IPS-18c (cell line): ENCODE results near the gene TAF11L3.
"Not testable (repeated sequence)": the region's sequence is repeated elsewhere in the genome, so short reads cannot be mapped to it uniquely, and the experiment has no call there.

ENCODE experiments used
- H3K4me3 ChIP-seq: 2 replicates; pipeline ENCODE4 v1.7.0; 2013; ENCODE audit warnings: low read depth, mild to moderate bottlenecking, low read length, moderate library complexity; ENCODE audit not compliant: insufficient read depth
- H3K9me3 ChIP-seq: one replicate; pipeline ENCODE4 v1.6.1; 2013; ENCODE audit warnings: mild to moderate bottlenecking, low read length, moderate library complexity; ENCODE audit not compliant: control insufficient read depth, insufficient read depth

Gene TAF11L3

DNA sequence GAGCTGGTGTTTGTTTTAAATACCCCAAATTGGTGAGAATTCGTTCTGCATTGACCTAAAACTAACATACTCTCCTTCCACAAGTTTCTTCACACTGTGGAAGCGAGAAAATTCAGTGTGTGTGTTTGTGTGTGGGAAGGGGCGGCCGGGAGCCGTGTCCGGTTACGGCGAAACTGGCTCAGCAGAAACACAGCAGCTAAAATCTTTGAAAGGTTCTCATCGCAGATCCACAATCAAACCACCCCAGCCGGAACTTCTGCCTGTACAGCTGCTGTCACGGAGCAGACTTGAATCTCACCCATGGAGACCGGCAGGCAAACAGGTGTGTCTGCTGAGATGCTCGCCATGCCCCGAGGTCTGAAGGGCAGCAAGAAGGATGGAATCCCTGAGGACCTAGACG is at the start of gene TAF11L3:
TSS of gene TAF11L3 (plus strand) at position 301 of the 400 bp plus-strand sequence.
- not testable (repeated sequence) for H3K9me3 ChIP-seq

DNA sequence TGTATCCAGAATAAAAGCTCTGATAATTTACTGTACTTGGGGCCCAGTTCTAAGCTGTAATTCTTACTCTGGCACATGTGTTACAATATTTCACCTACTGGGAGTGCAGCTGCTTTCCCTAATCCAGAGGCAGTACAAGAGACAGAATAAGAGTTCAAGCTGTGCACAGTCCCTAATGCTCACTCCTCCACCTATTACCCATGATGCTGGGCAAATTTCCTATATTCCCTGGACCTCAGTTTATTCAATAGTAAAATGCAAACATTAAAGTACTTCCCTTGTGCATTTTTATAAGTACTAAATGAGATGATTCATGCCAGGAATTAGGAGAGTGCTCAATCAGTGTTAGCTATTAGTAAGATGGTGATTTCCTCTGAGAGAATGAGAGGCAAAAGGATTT is 48.1 kb upstream of the TAF11L3 start:
- no peak overlapping the region for H3K4me3 ChIP-seq

More for the DNA sequence above, at the start of gene TAF11L3:
- not testable (repeated sequence) for H3K4me3 ChIP-seq

DNA sequence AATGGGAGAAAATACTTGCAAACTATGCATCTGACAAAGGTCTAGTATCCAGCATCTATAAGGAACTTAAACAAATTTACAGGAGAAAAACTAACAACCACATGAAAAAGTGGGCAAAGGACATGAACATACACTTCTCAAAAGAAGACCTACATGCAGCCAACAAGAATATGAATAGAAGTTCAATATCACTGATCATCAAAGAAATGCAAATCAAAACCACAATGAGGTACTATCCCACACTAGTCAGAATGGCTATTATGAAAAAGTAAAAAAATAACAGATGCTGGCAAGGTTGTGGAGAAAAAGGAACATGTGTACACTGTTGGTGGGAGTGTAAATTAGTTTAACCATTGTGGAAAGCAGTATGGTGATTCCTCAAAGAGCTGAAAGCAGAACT is 43.1 kb upstream of the TAF11L3 start:
- H3K4me3 ChIP-seq, H3K9me3 ChIP-seq: not testable (repeated sequence)

More for the DNA sequence above, 48.1 kb upstream of the TAF11L3 start:
- no peaks in the 10 kb centered on the region for H3K9me3 ChIP-seq

DNA sequence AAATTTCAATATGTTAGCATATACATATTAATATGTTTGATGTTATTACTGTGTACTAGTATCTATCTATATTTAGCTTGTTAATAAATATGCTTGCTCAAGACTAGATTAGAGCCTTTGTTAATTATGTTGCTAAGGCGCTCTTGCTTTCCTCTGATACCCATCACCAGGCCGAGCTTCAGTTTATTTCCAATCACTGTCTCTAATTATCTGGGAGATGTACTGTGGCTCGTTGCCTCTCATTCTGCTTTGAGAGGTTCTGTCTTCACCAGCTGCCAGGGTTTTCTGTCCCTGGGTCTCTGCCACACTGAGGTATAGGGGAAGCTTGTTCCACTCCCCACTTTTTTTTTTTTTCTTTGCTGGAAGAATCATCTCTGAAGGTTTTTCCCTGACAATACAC is 41.1 kb upstream of the TAF11L3 start:
- no peak overlapping the region for H3K4me3 ChIP-seq
- H3K9me3 ChIP-seq = no peaks in the 10 kb centered on the region

DNA sequence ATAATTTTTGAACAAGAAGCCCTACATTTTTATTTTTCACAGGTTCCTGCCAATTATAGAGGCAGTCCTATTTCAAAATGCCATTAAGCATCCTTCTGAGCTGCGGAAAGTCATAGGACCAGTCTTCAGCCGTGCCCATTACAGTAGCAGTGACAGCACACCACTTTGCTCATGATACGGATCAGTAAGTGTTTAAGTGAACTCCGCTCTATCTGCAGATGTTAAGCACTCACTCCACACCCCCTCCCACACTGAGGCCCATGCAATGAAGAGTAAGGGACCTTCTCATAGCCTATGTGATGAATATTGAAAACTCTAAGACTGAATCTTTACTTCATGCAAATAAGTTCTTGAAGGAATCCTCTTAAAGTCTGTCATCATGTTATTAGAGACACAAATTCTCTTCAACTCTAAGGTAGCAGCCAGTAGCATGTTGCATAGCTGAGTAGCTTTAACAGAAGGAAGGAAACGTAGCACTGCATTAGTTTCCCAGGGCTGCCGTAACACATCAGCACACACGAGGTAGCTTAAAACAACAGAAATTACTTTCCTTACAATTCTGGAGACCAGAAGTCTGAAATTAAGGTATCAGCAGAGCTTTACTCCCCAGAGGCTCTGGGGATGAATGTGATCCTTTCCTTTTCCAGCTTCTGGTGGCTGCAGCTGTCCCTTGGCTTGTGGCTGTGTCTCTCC is 40.4 kb upstream of the TAF11L3 start:
- H3K4me3 ChIP-seq = no peak overlapping the region
- no peaks in the 10 kb centered on the region for H3K9me3 ChIP-seq

DNA sequence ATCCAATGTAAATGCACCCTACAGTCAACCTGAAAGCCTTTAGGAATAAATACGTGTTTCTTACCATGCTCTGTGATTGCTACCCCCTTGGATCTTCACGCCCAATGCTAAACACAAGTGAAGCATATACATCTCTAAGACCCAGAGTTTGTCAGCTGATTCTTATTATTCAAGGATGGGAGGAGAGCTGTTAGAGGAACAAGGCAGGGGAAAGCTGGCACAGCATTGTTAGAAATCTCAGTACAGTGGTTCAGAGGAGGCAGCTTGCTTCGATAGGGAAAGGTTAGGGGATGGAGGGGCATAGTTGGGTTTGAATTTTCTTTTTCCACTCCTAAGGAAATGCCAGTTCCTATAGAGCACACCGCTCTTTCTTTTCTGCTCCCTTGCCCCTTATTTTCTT is 36.8 kb upstream of the TAF11L3 start:
- Histone ChIP-seq H3K9me3 (no peaks in the 10 kb centered on the region), H3K4me3 (no peak overlapping the region)

DNA sequence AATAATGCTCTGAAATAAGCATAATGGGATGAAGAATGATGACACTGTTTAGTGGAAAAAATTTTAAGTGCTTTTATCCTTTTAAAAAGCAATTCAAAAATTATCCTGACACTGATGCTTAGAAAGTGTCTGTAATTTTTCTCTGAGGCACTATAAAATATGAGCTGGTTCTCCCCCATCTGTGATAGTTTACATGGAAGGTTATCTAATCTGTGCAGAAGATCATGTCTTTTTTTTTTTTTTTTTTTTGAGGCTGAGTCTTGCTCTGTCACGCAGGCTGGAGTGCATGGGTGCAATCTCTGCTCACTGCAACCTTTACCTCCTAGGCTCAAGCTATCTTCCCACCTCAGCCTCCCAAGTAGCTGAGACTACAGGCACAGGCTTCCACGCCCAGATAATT is 35.4 kb upstream of the TAF11L3 start:
- no peaks in the 10 kb centered on the region for H3K9me3 ChIP-seq
- H3K4me3 ChIP-seq = no peak overlapping the region

DNA sequence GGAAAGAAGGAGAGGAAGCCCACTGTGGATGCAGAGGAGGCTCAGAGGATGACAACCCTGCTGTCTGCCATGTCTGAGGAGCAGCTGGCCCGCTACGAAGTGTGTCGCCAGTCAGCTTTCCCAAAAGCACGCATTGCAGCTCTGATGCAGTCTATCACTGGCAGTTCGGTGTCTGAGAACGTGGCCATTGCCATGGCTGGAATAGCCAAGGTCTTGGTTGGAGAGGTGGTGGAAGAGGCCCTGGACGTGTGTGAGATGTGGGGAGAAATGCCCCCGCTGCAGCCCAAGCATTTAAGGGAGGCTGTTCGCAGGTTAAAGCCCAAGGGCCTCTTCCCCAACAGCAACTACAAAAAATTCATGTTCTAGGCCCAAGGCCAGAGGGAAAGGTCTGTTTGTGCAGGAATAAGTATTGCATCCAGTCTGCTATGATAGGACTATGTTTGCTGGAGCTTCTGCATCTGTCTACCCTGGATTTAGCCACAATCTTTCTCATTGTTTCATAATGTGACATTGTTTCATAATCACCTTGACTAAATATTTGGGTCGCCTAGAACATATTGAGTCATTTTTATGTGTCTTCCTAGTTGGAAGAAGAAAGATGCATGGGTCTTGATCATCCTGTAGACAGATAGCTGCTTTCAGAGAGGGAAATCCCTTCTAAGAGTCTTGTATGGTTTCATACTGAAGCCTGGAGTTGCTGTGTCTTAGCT is 31.5 kb upstream of the TAF11L3 start:
- H3K9me3 ChIP-seq, H3K4me3 ChIP-seq: not testable (repeated sequence)

DNA sequence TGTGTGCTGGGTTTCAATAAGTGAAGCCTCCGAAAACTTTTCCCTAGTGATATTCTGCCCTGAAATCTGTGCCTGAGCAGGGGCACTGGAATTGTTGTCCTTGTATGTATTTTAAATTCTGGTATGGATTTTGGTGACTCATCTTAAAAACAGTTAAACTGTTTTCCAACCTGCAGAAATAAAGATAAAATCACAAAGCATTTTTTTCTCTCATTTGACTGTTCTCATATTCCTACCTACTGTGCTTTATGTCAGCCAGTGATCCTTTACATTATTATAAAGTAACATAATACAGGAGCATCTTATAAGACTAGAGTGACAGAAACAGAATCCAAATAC is 31.0 kb upstream of the TAF11L3 start:
- H3K4me3 ChIP-seq = no peak overlapping the region
- no peaks in the 10 kb centered on the region for H3K9me3 ChIP-seq

DNA sequence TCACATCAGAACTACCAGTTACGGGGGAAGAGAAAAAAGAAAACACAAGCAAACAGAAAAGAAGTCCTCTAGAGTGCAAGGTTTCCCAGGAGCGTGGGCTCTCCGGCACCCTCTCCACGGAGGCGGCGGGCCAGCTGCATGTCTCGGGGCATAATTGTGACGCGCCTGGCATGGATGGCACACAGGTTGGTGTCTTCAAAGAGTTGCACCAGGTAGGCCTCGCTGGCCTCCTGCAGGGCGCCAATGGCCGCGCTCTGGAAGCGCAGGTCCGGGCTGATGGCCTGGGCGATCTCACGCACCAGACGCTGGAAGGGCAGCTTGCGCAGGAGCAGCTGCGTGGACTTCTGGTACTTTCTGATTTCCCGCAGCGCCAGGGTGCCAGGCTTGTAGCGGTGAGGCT is 26.9 kb upstream of the TAF11L3 start:
- H3K4me3 ChIP-seq, H3K9me3 ChIP-seq: not testable (repeated sequence)

DNA sequence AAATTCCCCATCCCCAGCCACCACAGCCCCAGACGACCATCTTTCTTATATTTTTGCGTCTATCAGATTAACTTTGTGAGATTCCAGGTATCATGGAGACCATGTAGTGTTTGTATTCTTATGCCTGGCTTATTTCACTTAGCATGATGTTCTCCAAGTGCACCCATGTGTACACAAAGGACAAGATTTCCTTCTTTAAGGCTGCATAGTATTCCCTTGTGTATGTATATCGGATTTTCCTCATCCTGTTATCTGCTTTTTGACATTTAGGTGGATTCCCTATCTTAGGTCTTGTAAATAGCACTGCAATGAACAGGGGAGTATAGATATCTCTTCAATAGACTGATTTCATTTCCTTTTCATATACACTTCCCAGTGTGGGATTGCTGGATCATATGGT is 25.4 kb upstream of the TAF11L3 start:
- H3K9me3 ChIP-seq = no peaks in the 10 kb centered on the region
- no peak overlapping the region for H3K4me3 ChIP-seq

DNA sequence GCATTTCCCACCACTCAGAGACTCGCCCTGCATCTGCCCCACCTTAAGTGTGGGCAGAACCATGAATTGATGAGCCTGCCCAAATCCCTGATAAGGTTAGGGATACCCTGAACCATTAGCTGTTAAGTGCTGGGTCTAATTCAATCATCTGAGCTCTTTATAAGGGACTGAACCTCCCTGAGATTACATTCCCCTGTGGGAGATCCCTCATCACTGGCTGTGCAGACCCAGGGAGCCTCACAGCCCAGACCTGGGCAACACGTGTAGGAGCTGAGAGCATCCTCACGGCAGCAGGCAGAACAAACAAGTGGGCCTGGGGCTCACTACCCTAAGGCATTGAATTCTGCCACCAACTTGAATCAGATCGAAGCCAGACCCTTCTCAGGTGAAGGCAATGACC is 20.7 kb upstream of the TAF11L3 start:
- no peak overlapping the region for H3K4me3 ChIP-seq

DNA sequence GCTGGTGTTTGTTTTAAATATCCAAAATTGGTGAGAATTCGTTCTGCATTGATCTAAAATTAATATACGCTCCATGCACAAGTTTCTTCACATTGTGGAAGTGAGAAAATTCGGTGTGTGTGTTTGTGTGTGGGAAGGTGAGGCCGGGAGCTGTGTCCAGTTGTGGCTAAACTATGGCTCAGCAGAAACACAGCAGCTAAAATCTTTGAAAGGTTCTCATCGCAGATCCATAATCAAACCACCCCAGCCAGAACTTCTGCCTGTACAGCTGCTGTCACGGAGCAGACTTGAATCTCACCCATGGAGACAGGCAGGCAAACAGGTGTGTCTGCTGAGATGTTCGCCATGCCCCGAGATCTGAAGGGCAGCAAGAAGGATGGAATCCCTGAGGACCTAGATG is 20.2 kb upstream of the TAF11L3 start, which contains the start of gene TAF11L2:
TSS of gene TAF11L2 (plus strand) at position 301 of the 400 bp plus-strand sequence.
- H3K9me3 ChIP-seq = not testable (repeated sequence)

More for the DNA sequence above, 20.7 kb upstream of the TAF11L3 start:
- no peaks in the 10 kb centered on the region for H3K9me3 ChIP-seq

DNA sequence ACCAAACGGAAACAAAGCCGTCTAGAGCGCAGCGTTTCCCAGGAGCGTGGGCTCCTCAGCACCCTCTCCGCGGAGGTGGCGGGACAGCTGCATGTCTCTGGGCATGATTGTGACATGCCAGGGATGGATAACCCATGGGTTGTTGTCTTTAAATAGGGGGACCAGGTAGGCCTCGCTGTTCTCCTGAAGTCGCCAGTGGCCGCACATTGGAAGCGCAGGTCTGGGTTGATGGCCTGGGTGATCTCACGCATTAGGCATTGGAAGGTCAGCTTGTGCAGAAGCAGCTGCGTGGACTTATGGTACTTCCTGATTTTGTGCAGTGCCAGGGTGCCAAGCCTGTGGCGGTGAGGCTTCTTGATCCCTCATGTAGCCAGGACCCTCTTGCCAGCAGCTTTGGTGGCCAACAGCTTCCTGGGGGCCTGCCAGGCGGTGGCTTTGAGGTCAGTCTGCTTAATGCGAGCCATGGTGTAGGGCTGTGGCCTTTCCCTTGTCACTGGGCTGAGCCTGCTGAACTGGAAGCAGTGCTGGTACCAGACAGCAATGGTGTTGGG is 6.3 kb upstream of the TAF11L3 start:
- no peak overlapping the region for H3K4me3 ChIP-seq

More for the DNA sequence above, 20.2 kb upstream of the TAF11L3 start, which contains the start of gene TAF11L2:
- not testable (repeated sequence) for H3K4me3 ChIP-seq

DNA sequence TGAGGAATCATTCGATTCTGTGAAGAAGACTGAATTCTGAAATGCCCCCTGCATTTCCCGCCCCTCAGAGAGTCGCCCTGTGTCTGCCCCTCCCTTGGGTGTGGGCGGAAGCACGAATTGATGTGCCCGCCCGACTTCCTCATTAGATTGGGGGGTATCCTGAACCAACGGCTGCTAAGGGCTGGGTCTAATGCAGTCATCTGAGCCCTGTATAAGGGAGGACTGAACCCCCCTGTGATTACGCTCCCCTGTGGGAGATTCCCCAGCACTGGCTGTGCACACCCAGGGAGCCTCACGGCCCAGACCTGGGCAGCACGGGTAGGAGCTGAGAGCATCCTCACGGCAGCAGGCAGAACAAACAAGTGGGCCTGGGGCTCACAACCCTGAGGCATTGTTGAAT is 641 bp upstream of the TAF11L3 start:
- H3K9me3 ChIP-seq, H3K4me3 ChIP-seq: not testable (repeated sequence)

More for the DNA sequence above, 6.3 kb upstream of the TAF11L3 start:
- H3K9me3 ChIP-seq = no peaks in the 10 kb centered on the region

DNA sequence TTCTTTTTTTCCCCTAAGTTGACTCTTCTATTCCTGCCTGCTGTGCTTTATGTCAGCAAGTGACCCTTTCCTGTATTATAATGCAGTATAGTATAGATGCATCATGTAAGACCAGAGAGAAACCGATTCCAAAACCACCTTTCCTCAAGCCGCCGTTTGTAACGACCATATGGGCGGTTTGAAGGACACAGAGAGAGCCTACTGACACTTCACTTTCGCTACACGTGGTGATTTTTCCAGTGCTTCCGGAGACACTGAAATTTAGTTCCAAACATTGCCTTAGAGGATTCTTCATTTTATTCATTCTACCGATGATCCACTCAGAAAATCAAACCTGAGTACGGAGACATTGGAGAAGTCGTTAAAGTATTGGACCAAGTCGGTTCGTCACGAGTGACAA is 1.3 kb downstream of the TAF11L3 start:
- not testable (repeated sequence) for H3K4me3 ChIP-seq

DNA sequence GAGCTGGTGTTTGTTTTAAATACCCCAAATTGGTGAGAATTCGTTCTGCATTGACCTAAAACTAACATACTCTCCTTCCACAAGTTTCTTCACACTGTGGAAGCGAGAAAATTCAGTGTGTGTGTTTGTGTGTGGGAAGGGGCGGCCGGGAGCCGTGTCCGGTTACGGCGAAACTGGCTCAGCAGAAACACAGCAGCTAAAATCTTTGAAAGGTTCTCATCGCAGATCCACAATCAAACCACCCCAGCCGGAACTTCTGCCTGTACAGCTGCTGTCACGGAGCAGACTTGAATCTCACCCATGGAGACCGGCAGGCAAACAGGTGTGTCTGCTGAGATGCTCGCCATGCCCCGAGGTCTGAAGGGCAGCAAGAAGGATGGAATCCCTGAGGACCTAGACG is 3.3 kb downstream of the TAF11L3 start, which contains the start of gene TAF11L4:
TSS of gene TAF11L4 (plus strand) at position 301 of the 400 bp plus-strand sequence.
- not testable (repeated sequence) for H3K4me3 ChIP-seq, H3K9me3 ChIP-seq

More for the DNA sequence above, 1.3 kb downstream of the TAF11L3 start:
- H3K9me3 ChIP-seq = not testable (repeated sequence)

DNA sequence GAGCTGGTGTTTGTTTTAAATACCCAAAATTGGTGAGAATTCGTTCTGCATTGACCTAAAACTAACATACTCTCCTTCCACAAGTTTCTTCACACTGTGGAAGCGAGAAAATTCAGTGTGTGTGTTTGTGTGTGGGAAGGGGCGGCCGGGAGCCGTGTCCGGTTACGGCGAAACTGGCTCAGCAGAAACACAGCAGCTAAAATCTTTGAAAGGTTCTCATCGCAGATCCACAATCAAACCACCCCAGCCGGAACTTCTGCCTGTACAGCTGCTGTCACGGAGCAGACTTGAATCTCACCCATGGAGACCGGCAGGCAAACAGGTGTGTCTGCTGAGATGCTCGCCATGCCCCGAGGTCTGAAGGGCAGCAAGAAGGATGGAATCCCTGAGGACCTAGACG is 6.8 kb downstream of the TAF11L3 start, which contains the start of gene TAF11L5:
TSS of gene TAF11L5 (plus strand) at position 301 of the 400 bp plus-strand sequence.
- H3K4me3 ChIP-seq, H3K9me3 ChIP-seq: not testable (repeated sequence)
